Gastroesophageal sphincter (tissue), 3 donors: ENCODE measurements around the gene STARD10.

Experiments used
- CTCF ChIP-seq, 4 experiments: fragments of 200-600 bp in 2 of 4; fragments of 450-650 bp in 2 of 4; sonication (generic) in 1 of 4; IDR thresholded peaks; one replicate each; pipeline ENCODE4 v1.5.1; 2017 to 2019; ENCODE audit warnings: antibody characterized with exemption in 4 of 4, mild to moderate bottlenecking in 2 of 4, moderate library complexity in 2 of 4
- EP300 ChIP-seq: sonication (generic); formaldehyde crosslinking; IDR thresholded peaks from one replicate; pipeline ENCODE4 v1.6.1; 2017; ENCODE audit warnings: antibody characterized with exemption, mild to moderate bottlenecking
- POLR2A ChIP-seq, 2 donors: fragments of 450-650 bp; IDR thresholded peaks; one replicate each; pipeline ENCODE4 v1.6.1; 2017; ENCODE audit warnings: antibody characterized with exemption in 2 of 2, mild to moderate bottlenecking in 2 of 2, moderate library complexity in 1 of 2
- POLR2AphosphoS5 ChIP-seq: sonication (generic); formaldehyde crosslinking; IDR thresholded peaks from one replicate; pipeline ENCODE4 v1.6.1; 2017; ENCODE audit warnings: antibody characterized with exemption

DNA sequence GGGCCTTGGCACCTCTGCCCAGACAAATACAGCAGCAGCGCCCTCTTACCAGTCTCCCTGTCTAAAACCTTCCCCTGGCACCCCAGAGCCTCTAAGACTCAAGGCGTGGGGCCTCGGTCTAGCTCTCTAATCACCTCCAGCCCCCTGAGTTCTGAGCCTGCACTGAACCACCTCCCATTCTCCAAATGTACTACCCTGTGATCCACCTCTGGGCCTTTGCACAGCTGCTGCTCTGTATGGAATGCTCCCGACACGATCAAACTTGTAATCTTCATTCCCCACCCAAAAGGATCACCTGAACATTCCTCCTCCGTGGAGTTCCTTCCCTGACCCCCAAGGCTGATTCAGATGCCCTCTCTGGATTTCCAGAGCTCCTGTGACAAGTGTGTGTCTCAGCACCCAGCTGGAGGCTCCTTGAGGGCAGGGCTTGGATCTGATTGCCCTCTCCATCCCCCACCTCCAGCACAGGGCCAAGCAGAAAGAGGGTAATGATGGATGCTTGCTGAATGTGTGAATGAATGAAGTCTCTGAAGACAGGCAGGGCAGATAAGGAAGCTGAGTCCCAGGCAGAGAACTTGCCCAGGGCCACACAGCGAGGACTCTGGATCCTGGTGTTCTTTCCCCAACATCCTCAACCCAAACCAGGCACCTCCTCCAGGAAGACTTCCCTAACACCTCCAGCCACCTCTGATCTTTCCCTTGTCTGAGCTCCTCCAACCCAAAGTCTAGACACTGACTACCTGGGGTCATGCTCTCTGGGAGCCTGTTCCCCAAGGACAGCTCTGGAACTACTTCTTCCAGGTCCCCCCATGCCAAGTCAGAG is 18.3 kb downstream of the STARD10 start:
- TF ChIP-seq CTCF (IDR thresholded peaks at IDR 0.05) (no peak), POLR2A (IDR thresholded peaks at IDR 0.05) (no peak), POLR2AphosphoS5 (no peak), EP300 (no peak)
